Mononuclear cell (primary cell): Measurements from ENCODE around the gene NUDT8. TPM values are rescaled to one million over a fixed set of nuclear protein-coding genes. Genes with fewer than 3 reads are reported as not detected.
"Not testable (repeated sequence)": the region's sequence is repeated elsewhere in the genome, so short reads cannot be mapped to it uniquely, and the experiment has no call there.

Experiments
- H3K27me3 ChIP-seq: 2 replicates; pipeline ENCODE4 v1.6.0; 2011; ENCODE audit warnings: low read length, control low read depth; ENCODE audit not compliant: insufficient read depth
- H3K4me1 ChIP-seq: 2 replicates; pipeline ENCODE4 v1.5.1; 2011; ENCODE audit warnings: mild to moderate bottlenecking, low read length, control low read depth; ENCODE audit not compliant: insufficient read depth
- H3K4me3 ChIP-seq: 2 replicates; pipeline ENCODE4 v1.5.1; 2011; ENCODE audit warnings: mild to moderate bottlenecking, low read length, moderate library complexity
- H3K9me3 ChIP-seq: 2 replicates; pipeline ENCODE4 v1.5.1; 2011; ENCODE audit warnings: low read depth, mild to moderate bottlenecking, control low read depth, low read length
- total RNA-seq: library from RNA; depleted of rRNA; stranded (reverse); fragments of >200 nt; gene quantifications from one replicate; pipeline ENCODE4 v1.2.3, GENCODE V29; 2012

NUDT8 gene
- total RNA-seq, 1 donor = 2.3 TPM

GRCh38 chr11:67605231-67606011 is 24.3 kb downstream of the NUDT8 start:
- Histone ChIP-seq H3K27me3 (no peaks in the 10 kb centered on the region), H3K9me3 (no peaks in the 10 kb centered on the region), H3K4me3 (no peak overlapping the region), H3K4me1 (peaks cover 28% of the 10 kb centered on the region)

- H3K4me1 ChIP-seq = peaks cover 31% of the 10 kb centered on the region
- H3K4me3 ChIP-seq = no peak overlapping the region
- H3K9me3 ChIP-seq = no peaks in the 10 kb centered on the region
- no peaks in the 10 kb centered on the region for H3K27me3 ChIP-seq
Measured at GRCh38 chr11:67604815-67605214, 24.9 kb downstream of the NUDT8 start.

DNA sequence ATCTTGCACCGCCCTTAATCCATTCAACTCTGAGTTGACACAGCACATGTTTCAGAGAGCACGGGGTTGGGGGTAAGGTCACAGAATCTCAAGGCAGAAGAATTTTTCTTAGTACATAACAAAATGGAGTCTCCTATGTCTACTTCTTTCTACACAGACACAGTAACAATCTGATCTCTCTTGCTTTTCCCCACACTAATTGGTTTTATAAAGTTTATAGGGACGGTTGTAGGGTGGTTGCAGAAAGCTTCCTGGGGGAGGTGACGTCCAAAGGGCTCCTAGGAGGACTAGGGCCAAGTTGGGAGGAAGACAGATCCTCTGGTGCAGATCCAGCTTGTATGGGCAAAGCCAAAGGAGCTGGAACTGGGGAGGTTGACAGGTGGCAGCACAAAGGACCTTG is 25.6 kb downstream of the NUDT8 start:
- peaks cover 31% of the 10 kb centered on the region for H3K4me1 ChIP-seq
- not testable (repeated sequence) for H3K9me3 ChIP-seq, H3K27me3 ChIP-seq, H3K4me3 ChIP-seq

DNA sequence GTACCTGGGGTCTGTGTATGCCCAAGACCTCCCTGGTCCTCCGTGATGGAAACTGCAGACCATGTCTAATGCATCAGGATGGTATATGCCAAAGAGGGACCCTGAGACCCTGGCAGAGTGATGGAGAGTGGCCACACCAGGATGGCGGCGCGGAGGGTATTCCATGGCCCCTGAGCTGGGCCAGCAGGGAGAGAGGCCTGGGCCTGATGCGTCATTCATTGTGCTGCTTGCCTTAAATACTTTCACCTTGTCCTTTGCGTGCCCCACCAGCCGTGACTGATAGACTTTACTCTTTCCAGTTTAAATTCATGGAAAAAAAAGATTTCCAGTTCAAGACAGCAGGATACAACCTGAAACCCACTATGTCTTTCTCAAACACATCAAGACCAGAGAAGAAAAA is 28.6 kb downstream of the NUDT8 start:
- no peak overlapping the region for H3K4me3 ChIP-seq
- peaks cover 14% of the 10 kb centered on the region for H3K4me1 ChIP-seq

DNA sequence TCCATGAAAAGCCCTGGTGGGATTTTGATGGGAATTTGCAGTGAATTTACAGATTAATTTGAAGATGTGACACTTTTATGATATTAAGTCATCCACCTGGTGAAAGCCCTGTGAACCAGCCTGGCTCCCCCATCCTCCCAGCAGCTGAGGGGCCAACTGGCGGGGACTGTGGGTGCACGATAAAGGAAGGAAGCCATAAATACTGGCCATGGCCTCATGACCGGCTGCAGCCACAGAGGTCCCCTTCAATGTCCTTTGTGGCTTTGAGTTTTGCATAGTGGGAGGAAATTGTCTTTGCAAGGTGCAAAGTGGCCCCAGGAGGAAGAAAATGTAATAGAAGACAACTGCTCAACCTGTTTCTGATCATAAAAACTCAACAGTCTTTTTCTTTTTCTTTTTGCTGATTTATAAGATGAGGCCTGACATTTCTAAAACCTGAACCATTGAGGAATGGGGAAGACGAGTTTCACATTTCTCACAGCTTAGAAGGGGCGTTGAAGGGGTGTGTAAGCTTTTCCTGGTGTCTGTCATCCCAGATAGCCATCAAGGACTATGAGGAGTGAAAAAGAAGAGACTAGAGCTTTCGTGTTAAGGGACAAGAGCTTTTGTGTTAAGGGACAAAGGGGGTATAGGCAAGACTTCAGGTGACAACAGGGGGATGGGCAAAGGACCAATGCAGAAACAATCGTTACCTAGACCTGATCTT is 29.3 kb downstream of the NUDT8 start:
- no peaks in the 10 kb centered on the region for H3K9me3 ChIP-seq
- H3K4me1 ChIP-seq = peaks cover 12% of the 10 kb centered on the region
- no peaks in the 10 kb centered on the region for H3K27me3 ChIP-seq
- H3K4me3 ChIP-seq = no peak overlapping the region

More for the DNA sequence above, 28.6 kb downstream of the NUDT8 start:
- Histone ChIP-seq H3K27me3 (no peaks in the 10 kb centered on the region), H3K9me3 (no peaks in the 10 kb centered on the region)

- Histone ChIP-seq H3K4me1 (peaks cover 12% of the 10 kb centered on the region), H3K27me3 (no peaks in the 10 kb centered on the region), H3K4me3 (no peak overlapping the region), H3K9me3 (no peaks in the 10 kb centered on the region)
Measured at GRCh38 chr11:67599149-67599548, 30.6 kb downstream of the NUDT8 start.

DNA sequence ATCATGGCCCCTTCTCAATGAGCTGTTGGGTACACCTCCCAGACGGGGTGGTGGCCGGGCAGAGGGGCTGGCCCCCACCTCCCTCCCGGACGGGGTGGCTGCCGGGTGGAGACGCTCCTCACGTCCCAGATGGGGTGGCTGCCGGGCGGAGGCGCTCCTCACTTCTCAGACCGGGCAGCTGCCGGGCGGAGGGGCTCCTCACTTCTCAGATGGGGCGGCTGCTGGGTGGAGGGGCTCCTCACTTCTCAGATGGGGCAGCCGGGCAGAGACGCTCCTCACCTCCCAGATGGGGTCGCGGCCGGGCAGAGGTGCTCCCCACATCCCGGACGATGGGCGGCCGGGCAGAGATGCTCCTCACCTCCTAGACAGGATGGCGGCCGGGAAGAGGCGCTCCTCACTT is 31.8 kb downstream of the NUDT8 start:
- not testable (repeated sequence) for H3K27me3 ChIP-seq, H3K9me3 ChIP-seq, H3K4me3 ChIP-seq
- peaks cover 12% of the 10 kb centered on the region for H3K4me1 ChIP-seq

- H3K4me1 ChIP-seq = peaks cover 13% of the 10 kb centered on the region
- H3K4me3 ChIP-seq, H3K27me3 ChIP-seq, H3K9me3 ChIP-seq: not testable (repeated sequence)
Measured at GRCh38 chr11:67597458-67597857, 32.3 kb downstream of the NUDT8 start.

DNA sequence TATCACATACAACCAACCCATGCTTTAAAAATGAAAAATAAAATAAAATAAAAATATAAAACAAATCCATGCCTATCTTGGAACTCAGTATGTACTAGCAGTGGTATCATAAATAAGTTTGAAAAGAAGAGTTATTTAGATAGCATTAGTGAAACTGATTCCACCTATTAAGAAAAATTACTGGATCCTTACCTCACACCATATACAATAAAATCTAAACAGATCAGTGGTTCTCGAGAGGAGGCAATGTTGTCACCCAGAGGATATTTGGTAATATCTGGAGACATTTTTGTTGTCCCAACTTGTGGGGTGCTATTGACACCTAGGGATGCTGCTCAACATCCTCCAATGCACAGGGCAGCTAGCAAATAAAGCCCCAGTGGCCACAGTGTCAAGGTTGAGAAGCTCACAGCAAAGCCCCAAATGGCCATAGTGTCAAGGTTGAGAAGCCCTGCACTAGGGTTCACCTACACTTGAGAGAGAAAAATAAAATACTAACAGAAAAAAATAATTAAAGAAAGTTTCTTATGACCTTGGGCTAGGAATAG is 32.9 kb downstream of the NUDT8 start:
- no peaks in the 10 kb centered on the region for H3K27me3 ChIP-seq
- peaks cover 16% of the 10 kb centered on the region for H3K4me1 ChIP-seq
- no peak overlapping the region for H3K4me3 ChIP-seq
- no peaks in the 10 kb centered on the region for H3K9me3 ChIP-seq

- H3K4me1 ChIP-seq = peaks cover 8% of the 10 kb centered on the region
- no peaks in the 10 kb centered on the region for H3K27me3 ChIP-seq
- H3K9me3 ChIP-seq = no peaks in the 10 kb centered on the region
- H3K4me3 ChIP-seq = no peak overlapping the region
Measured at GRCh38 chr11:67594480-67594879, 35.3 kb downstream of the NUDT8 start.

- peaks cover 16% of the 10 kb centered on the region for H3K4me1 ChIP-seq
- no peaks in the 10 kb centered on the region for H3K27me3 ChIP-seq
- H3K4me3 ChIP-seq = no peak overlapping the region
- no peaks in the 10 kb centered on the region for H3K9me3 ChIP-seq
Measured at GRCh38 chr11:67593565-67593905, 36.2 kb downstream of the NUDT8 start.

GRCh38 chr11:67592880-67593564 is 36.7 kb downstream of the NUDT8 start:
- H3K27me3 ChIP-seq = no peaks in the 10 kb centered on the region
- peaks cover 21% of the 10 kb centered on the region for H3K4me1 ChIP-seq
- no peaks in the 10 kb centered on the region for H3K9me3 ChIP-seq
- H3K4me3 ChIP-seq = no peak overlapping the region

DNA sequence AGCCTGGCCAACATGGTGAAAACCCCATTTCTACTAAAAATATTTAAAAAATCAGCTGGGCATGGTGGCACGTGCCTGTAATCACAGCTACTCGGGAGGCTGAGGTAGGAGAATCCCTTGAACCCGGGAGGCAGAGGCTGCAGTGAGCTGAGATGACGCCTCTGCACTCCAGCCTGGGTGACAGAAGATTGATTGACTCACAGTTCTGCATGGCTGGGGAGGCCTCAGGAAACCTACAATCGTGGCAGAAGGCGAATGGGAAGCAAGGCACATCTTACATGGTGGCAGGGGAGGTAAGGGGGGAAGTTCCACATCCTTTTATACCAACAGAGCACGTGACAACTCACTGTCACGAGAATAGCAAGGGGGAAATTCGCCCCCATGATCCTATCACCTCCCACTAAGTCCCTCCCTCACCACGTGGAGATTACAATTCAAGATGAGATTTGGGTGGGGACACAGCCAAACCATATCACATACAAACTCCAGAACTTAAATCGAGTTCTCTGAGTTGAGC is 40.8 kb downstream of the NUDT8 start:
- peaks cover 61% of the 10 kb centered on the region for H3K4me1 ChIP-seq
- H3K4me3 ChIP-seq, H3K9me3 ChIP-seq, H3K27me3 ChIP-seq: not testable (repeated sequence)

GRCh38 chr11:67588136-67588503 is 41.6 kb downstream of the NUDT8 start:
- H3K4me3 ChIP-seq = no peak overlapping the region
- H3K27me3 ChIP-seq = no peaks in the 10 kb centered on the region
- peaks cover 61% of the 10 kb centered on the region for H3K4me1 ChIP-seq
- H3K9me3 ChIP-seq = no peaks in the 10 kb centered on the region

- Histone ChIP-seq H3K9me3 (no peaks in the 10 kb centered on the region), H3K4me1 (peaks cover 68% of the 10 kb centered on the region), H3K27me3 (no peaks in the 10 kb centered on the region), H3K4me3 (no peak overlapping the region)
Measured at GRCh38 chr11:67586568-67587250, 43.0 kb downstream of the NUDT8 start.
